IgD-negative memory B cell (primary cell): Measurements from ENCODE around the gene C15orf62. TPM values are rescaled to one million over a fixed set of nuclear protein-coding genes. Genes with fewer than 3 reads are reported as not detected.

Experiments used
- H3K27ac Mint-ChIP-seq, 3 donors: one replicate each; pipeline ENCODE4 v1.8.0; 2020 to 2022; ENCODE audit warnings: mild to moderate bottlenecking in 3 of 3, mixed read lengths in 3 of 3, moderate library complexity in 1 of 3
- H3K27me3 Mint-ChIP-seq: one replicate; pipeline ENCODE4 v1.8.0; 2021; ENCODE audit warnings: mixed read lengths
- H3K36me3 Mint-ChIP-seq: one replicate; pipeline ENCODE4 v1.8.0; 2020; ENCODE audit warnings: mild to moderate bottlenecking, mixed read lengths
- H3K4me1 Mint-ChIP-seq, 3 donors: one replicate each; pipeline ENCODE4 v1.8.0; 2020 to 2022; ENCODE audit warnings: mixed read lengths in 3 of 3, mild to moderate bottlenecking in 1 of 3
- H3K4me3 Mint-ChIP-seq, 4 donors: one replicate each; pipeline ENCODE4 v1.8.0; 2020 to 2022; ENCODE audit warnings: mild to moderate bottlenecking in 4 of 4, mixed read lengths in 4 of 4, moderate library complexity in 3 of 4
- H3K9me3 Mint-ChIP-seq, 3 donors: one replicate each; pipeline ENCODE4 v1.8.0; 2020 to 2021; ENCODE audit warnings: mixed read lengths in 3 of 3, mild to moderate bottlenecking in 1 of 3
- polyA plus RNA-seq: library from polyadenylated mRNA; unstranded; fragments of 300-500 nt; fragmentation: Illumina TruSeq; gene quantifications from one replicate; pipeline ENCODE4 v1.2.3, GENCODE V29; 2021

The C15orf62 gene
- polyA plus RNA-seq, 1 donor from 2014 or later: 0.09 TPM

DNA sequence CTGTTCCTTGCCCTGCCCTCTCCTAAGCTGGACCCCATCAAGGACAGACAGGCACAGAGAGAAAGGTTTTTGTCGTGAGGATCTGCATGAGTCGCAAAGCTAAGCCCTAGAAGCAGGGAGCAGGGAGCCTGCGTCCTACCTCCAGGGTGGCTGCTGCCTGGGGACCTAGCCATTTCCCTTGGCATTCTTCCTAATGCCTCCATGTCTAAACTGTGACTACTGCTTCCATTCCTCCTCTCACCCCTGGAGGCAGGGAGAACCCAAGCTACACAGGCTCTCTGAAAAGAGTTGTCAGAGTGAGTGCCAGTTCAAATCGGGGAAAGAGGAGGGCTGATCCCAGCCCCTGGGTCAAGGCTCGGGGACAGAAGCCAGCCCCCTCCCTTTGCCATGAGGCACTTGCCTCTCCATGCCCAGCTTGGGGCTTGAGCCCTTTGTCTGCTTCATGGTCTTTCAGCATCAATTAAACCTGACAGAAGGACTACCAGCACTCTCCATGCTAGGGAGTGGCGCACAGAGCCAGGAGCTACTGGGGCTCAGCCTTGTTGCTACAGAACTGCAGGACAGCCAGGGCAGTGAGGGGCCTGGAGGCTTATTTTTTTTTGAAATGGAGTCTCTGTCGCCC is 3.5 kb upstream of the C15orf62 start:
- peak overlapping the region in 1 of 3 donors; percentile 23 for H3K27ac Mint-ChIP-seq
- H3K4me1 Mint-ChIP-seq: peaks cover 23 to 33% (median 28%) of the 10 kb centered on the region in 3 donors
- no peaks in the 10 kb centered on the region for H3K9me3 Mint-ChIP-seq
- H3K27me3 Mint-ChIP-seq: peaks cover 2% of the 10 kb centered on the region
- no peaks in the 10 kb centered on the region for H3K36me3 Mint-ChIP-seq
- peak overlapping the region in 3 of 4 donors; percentile 17 to 81 (median 80) for H3K4me3 Mint-ChIP-seq

DNA sequence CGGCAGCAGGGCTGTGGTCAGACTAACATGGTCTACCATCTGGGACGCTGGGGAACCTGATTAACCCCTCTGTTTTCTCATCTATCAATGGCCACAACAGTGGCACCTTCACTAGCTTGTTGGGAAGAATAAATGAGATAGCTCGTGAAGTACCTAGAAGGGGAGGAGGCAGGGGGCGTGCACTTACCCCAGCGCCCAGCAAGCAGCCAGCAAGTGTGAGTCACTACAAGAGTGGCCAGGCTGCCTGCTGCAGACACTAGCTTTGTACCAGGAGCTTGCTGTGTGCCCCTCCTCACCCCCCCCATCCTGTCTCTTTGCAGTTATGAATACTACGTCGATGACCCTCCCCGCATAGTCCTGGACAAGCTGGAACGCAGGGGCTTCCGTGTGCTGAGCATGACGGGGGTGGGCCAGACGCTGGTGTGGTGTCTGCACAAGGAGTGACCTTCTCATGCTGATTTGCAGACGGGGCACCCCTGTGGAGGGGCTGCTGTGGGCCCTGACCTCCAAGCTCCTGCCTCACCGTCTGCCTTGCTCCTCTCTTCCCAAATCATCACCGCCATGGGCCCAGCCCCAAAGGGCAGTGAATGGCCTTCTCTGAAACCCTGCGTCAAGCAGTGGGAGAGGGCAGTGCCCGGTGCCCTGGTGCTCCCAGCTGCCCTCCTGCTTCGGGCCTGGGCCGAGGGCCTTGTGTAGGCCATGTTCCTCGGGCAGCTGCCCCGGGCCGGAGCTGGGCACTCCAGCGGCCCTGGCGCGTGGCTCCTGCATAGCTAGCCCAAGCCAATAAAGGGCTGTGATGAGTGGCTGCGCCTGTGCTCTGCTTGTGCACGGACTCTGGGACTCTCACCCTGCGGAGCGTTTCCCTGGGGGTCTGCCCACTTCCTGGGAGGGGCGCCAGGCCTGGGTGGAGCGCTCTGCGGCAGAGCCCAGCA is 2.6 kb upstream of the C15orf62 start:
- Mint-ChIP-seq H3K27me3 (peaks cover 2% of the 10 kb centered on the region), H3K4me3 (no peak overlapping the region), H3K9me3 (no peaks in the 10 kb centered on the region), H3K27ac (peak overlapping the region in 1 of 3 donors; percentile 23), H3K4me1 (peaks cover 23 to 33% (median 28%) of the 10 kb centered on the region in 3 donors), H3K36me3 (no peaks in the 10 kb centered on the region)

DNA sequence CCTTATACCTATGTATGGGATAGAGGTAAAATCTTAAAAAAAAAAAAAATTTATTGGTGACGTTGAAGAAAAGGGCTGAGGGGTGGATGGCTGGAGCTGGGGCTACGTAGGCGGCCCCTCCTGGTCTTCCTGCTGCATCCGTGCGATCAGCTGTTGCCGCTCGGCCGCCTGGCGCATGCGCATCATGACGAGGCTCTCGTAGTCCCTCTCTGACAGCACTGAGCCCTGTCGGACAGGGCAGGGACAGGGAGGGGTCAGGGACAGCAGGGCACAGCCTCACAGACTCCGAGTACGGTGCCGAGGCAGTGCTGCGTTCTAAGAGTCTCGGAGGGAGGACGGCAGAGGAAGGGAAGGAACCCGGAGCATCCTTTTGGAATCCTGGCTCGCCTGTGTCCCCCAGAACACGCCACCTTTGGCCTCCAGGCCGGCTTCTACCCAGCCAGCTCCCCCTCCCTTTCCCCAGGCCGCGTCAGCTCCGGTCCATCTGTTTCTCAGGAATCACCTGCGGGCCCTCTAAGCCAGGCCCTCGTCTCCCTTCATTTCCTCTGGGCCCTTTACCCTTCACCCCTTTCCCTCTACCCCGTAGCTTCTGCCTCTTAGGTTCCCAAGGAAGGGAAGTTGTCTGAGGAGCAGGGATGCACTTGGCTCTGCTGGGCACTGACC is 1.8 kb upstream of the C15orf62 start:
- Mint-ChIP-seq H3K9me3 (no peaks in the 10 kb centered on the region), H3K4me3 (no peak overlapping the region), H3K27me3 (peaks cover 2% of the 10 kb centered on the region), H3K36me3 (no peaks in the 10 kb centered on the region), H3K4me1 (peaks cover 23 to 33% (median 27%) of the 10 kb centered on the region in 3 donors), H3K27ac (peak overlapping the region in 1 of 3 donors; percentile 90)

DNA sequence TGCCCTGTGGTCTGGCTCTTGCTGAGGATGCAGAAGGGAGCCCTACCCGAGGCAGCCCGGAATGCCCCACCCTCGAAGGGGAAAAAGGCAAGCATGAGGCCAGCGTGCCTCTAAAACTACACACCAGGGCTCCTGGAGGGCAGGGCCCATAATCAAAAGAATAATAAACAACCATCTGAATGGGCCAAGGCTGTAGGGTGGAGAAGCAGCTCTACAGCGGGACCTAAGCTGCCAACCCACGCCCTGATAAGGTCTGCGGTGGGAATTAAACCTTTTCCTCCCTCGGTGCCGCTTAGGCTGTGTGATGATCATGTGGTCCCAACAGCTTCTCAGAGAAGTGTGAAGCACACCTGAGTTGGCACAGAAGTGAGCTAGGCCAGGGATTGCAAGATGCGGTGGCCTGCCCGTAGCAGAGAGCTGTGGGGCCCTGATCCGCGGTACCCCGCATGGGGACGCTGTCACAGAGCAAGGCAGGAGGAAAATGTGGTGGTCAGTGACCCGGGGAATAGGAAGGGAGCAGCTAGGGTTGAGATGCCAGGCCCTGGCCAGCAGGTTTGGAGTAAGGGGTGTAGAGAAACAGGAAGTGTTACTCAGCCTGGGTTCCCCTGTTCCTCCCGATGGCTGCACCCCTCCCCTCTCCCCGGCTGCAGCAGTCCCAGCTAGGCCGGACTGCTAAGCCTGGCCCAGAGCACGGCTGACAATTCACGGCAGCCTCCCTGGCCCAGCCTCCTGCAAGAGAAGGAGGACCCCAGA is 1.1 kb upstream of the C15orf62 start:
- Mint-ChIP-seq H3K4me3 (peak overlapping the region; percentile 21 to 88 (median 76)), H3K27ac (peak overlapping the region in 2 of 3 donors; percentile 90 to 91), H3K27me3 (no peaks in the 10 kb centered on the region), H3K36me3 (no peaks in the 10 kb centered on the region), H3K9me3 (no peaks in the 10 kb centered on the region), H3K4me1 (peaks cover 23 to 30% (median 25%) of the 10 kb centered on the region in 3 donors)

DNA sequence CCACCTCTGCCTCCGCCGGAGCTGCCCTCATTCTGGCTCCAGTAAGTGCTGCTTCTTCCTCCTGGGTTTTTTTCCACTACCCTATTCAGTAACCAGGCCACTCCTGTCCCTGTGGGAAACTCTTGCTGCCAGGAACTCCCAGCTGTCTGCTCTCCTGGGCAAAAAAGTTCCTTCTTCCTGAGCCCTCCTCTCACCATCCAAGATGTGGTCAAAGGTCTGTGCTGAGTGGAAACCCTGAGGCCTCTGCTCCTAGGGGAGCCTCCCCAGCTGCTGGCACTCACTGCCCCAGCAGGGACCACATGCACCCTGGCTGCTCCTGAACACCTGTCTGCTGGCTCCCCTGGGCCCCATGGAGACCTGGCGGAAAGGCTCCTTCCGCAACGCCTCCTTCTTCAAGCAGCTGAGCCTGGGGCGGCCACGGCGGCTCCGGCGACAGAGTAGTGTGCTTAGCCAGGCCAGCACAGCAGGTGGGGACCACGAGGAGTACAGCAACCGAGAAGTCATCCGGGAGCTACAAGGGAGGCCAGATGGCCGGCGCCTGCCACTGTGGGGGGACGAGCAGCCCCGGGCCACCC is 454 bp downstream of the C15orf62 start:
- peak overlapping the region in 3 of 4 donors; percentile 70 to 88 (median 83) for H3K4me3 Mint-ChIP-seq
- no peaks in the 10 kb centered on the region for H3K27me3 Mint-ChIP-seq
- H3K36me3 Mint-ChIP-seq: no peaks in the 10 kb centered on the region
- H3K9me3 Mint-ChIP-seq: no peaks in the 10 kb centered on the region
- H3K27ac Mint-ChIP-seq: peak overlapping the region; percentile 87 to 91 (median 90)
- H3K4me1 Mint-ChIP-seq: peaks cover 16 to 25% (median 21%) of the 10 kb centered on the region in 3 donors

DNA sequence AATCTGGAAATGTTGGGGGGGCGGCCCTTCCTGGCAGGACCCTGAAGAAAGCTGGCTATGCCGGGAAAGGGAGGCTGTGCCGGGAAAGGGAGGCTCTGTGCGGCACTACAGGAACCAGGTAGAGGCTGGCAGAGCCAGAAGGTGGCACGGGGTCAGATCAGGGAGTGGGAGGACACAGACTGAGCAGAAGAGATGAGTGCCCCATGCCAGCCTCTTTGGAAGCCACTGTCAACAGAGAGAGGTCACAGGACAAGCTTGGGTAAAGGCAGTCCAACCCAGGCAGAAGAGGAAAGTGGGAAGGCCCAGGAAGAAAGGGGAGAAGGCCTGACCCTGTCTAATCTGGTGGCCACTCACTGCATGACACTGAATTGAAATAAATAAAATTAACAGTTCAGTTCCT is 1.5 kb downstream of the C15orf62 start:
- no peaks in the 10 kb centered on the region for H3K27me3 Mint-ChIP-seq
- H3K27ac Mint-ChIP-seq: peak overlapping the region in 1 of 3 donors; percentile 76
- H3K9me3 Mint-ChIP-seq: no peaks in the 10 kb centered on the region
- H3K36me3 Mint-ChIP-seq: no peaks in the 10 kb centered on the region
- H3K4me3 Mint-ChIP-seq: no peak overlapping the region
- H3K4me1 Mint-ChIP-seq: peaks cover 12 to 20% (median 19%) of the 10 kb centered on the region in 3 donors

DNA sequence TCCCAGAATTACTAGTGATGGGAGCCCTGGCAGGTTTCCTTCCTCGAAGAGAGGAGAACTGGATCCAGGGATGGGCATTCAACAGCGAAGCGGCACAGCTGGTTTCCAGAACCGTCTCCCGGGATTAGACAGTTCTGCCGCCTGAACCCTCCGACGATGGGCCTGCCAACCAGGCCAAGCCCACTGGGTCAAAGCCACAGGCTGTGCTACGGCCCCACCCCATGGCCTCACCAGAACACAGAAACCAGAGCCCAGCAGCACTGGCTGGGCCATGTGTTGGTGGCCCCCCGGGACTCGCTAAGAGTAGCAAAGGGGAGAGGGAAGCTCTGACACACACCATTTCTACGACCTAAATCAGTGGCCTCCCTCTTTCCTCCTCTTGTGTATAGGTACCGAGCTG is 2.2 kb downstream of the C15orf62 start:
- H3K4me1 Mint-ChIP-seq: peaks cover 12 to 20% (median 19%) of the 10 kb centered on the region in 3 donors
- H3K27me3 Mint-ChIP-seq: no peaks in the 10 kb centered on the region
- H3K9me3 Mint-ChIP-seq: no peaks in the 10 kb centered on the region
- H3K27ac Mint-ChIP-seq: no peak overlapping the region
- peak overlapping the region in 1 of 4 donors; percentile 2 for H3K4me3 Mint-ChIP-seq
- H3K36me3 Mint-ChIP-seq: no peaks in the 10 kb centered on the region

DNA sequence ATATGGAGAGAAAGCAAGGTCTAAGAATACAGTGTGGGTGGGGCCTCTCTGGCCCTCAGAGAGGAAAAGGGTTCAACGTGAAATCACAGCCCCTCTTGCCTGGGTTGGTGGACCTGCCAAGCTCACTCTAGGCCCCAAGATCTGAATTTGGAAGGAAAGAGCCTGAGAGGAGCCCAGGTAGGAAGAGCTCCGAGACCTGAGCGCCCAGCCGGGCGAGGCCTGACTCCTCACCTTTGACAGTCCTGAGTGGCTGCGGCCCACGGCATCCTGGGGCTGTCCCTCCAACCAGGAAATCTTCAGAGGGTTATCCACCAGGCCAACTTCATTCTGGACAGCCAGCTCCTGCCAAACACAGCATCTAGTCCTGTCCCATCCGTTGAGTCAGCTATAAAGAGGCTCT is 3.7 kb downstream of the C15orf62 start:
- Mint-ChIP-seq H3K27ac (no peak overlapping the region), H3K9me3 (no peaks in the 10 kb centered on the region), H3K27me3 (no peaks in the 10 kb centered on the region), H3K4me1 (peaks cover 12 to 18% (median 16%) of the 10 kb centered on the region in 3 donors), H3K4me3 (no peak overlapping the region), H3K36me3 (no peaks in the 10 kb centered on the region)

DNA sequence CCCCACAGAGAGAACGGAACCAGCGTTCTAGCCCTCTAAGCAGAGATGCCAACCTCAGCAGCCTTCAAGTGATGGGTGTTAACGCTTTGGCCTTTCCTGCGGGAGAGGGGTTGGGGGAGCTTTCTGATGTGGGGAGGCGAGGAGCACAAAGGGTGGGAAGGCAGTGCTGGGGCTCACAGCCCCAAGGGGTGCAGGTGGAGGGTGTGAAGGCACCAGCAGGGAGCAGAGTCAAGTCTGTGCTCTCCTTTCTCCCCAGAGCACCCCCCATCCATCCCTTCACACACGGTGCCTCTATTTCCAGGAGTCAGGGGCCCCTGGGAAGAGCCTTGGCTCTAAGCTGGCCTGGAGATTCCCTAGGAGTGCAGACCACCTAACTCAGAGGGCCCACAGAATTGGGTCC is 4.1 kb downstream of the C15orf62 start:
- Mint-ChIP-seq H3K4me1 (peaks cover 9 to 14% (median 13%) of the 10 kb centered on the region in 3 donors), H3K9me3 (no peaks in the 10 kb centered on the region), H3K4me3 (no peak overlapping the region), H3K36me3 (no peaks in the 10 kb centered on the region), H3K27me3 (no peaks in the 10 kb centered on the region), H3K27ac (no peak overlapping the region)

DNA sequence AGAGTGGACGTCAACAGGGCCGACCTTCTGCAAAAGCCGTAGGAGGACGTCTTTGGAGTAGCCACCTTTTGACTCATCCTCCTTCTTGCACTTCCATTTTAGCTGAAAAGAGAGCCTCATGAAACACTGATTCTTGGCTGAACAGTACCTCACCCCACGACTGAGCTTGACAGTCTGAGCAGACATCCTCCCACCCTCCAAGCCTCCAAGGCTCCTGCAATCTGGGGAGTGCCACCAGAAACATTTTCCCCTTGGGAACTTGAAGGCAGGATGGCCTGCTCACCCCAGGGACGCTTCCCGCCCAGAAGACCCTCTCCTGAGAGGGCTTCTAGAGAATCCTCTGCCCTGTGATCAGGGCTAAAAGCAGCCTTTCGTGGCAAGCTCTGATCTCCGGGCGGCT is 5.2 kb downstream of the C15orf62 start:
- H3K4me1 Mint-ChIP-seq: peaks cover 1 to 3% (median 2%) of the 10 kb centered on the region in 3 donors
- no peaks in the 10 kb centered on the region for H3K36me3 Mint-ChIP-seq
- no peaks in the 10 kb centered on the region for H3K27me3 Mint-ChIP-seq
- H3K9me3 Mint-ChIP-seq: no peaks in the 10 kb centered on the region
- no peak overlapping the region for H3K27ac Mint-ChIP-seq
- H3K4me3 Mint-ChIP-seq: peak overlapping the region in 1 of 4 donors; percentile 28

DNA sequence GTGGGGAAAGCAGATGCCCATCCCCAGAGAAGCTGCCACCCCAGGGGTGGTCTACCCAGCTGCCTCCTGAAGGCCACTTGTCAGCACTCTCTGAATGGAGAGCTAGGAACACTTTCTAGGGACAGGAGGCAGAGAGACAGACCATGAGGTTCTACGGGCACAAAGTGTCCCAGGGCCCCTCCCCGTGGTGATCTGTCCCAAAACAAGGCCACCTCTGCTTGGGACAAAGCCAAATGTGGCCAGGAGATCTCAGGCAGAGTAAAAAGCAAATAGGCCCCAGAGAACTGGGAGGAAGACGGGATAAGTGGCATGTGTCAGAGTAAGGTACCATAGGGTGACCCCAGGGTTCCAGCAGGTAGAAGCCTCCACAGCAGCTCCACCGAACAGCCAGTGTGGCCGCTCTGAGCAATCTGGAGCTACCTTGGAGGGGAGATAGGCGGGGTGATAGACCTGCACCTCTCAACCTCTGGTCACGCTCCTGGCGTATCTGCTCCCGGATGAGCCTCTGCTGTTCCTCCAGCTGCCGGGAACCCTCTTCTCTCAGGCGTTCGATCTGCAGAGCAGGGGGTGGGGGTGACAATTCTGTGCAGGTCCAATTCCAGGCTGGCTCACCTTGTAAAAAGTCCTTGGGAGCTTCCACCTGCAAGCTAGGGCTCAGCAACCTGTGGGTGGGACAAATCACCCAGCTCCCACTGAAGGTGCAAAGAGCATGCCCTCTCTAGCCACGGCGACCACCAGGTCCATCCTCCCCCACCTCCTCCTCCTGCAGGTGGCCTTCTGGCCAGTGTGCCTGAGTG is 6.2 kb downstream of the C15orf62 start:
- Mint-ChIP-seq H3K27ac (no peak overlapping the region), H3K27me3 (no peaks in the 10 kb centered on the region), H3K36me3 (no peaks in the 10 kb centered on the region), H3K4me1 (no peaks in the 10 kb centered on the region), H3K4me3 (no peak overlapping the region), H3K9me3 (no peaks in the 10 kb centered on the region)

DNA sequence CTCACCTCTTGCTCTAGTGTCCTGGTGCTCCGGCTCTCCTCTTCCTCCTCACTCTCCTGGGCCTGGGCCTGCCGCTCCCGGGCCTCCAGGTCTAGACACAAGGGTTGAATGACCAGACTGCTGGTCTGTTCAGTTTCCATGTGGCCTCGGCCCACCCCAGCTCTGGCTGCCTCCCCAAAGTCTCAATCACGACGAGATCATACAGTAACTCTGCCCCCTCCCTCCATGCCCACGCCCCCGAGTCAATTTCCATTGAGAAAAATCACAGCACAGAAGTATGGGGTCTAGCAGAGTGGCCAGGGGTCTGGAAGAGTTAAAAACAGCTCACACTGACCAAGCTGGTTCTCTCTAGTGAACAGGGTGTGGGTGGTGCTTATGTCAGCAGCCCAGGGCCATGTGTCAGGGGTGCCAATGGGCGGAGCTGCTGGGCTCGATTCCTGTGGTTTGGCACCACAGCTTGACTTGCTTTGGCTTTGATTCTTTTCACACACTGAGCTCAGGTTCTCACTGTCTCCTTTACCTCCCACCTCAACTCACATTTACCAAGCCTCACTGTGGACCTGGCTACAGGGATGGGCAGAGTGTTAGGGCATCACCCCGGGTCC is 6.9 kb downstream of the C15orf62 start:
- Mint-ChIP-seq H3K9me3 (no peaks in the 10 kb centered on the region), H3K4me3 (no peak overlapping the region), H3K27ac (no peak overlapping the region), H3K4me1 (no peaks in the 10 kb centered on the region), H3K27me3 (no peaks in the 10 kb centered on the region), H3K36me3 (no peaks in the 10 kb centered on the region)

DNA sequence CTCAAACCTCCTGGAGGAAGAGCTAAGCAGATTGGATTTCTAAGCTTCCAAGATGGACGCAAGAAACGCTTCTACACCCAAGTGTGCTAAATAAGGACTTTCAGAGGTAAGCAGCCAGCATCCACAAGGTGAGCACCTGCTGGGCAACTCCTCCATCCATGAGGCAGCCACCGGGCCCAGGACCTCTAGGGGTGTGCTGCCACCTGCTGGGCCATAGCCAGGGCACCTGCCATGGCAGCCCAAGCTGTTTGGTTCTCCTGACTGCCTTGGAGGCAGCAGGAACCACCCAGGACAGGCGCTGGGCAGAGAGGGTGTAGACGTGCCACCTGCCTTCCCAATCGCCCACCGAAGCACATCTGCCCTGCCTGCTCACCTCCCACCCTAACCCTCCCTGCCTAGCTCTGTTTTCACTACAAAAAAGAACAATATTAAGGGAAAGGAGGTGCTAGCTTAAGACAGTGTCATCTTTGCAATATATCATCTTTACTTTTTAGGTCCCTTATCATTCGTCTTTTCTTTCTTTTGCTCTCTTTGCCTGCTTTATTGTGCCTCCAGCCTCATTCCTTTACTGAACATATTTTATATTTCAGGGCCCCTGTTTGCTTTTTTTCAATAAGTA is 12.9 kb downstream of the C15orf62 start:
- peak overlapping the region in 1 of 3 donors; percentile 25 for H3K27ac Mint-ChIP-seq
- H3K27me3 Mint-ChIP-seq: no peaks in the 10 kb centered on the region
- H3K36me3 Mint-ChIP-seq: no peaks in the 10 kb centered on the region
- peaks cover 4 to 7% (median 6%) of the 10 kb centered on the region in 3 donors for H3K4me1 Mint-ChIP-seq
- H3K9me3 Mint-ChIP-seq: no peaks in the 10 kb centered on the region
- H3K4me3 Mint-ChIP-seq: no peak overlapping the region
